ENCODE results near the gene USF1. TPM values are rescaled to one million over a fixed set of nuclear protein-coding genes. Genes with fewer than 3 reads are reported as not detected.

USF1 gene
- total RNA-seq, 1 experiment from 2014 or later, result 59.2 TPM

DNA sequence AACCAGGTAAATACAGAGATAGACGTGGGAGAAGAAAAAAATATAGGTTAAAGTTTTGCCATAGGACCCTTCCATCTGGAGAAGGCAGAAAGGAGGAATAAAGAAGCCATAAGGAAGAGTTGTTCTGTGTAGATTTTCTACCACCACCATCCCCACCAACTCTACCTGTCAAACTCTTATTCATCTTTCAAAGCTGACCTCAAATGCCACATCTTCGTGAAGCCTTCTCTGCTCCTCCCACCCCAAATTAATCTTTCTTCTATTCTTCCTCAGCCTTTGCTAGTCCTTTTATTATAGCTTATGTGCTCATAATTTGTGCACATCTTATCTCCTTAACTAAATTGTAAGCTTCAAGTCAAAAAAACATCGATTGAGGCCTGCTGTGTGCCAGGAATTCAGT lies 44.8 kb upstream of the USF1 start:
- no peak overlapping the region for H2BK15ac ChIP-seq (ENCODE audit: low read depth, low read length)
- no peak overlapping the region for H2BK20ac ChIP-seq (ENCODE audit: low read depth, low read length, poor library complexity, severe bottlenecking)
- no peak overlapping the region for H2BK120ac ChIP-seq (ENCODE audit: low read depth, low read length, poor library complexity, severe bottlenecking)
- peaks cover 17 to 18% of the 10 kb centered on the region in 2 experiments for H3K4me1 Mint-ChIP-seq
- H3K79me1 ChIP-seq (ENCODE audit: insufficient read depth, low read depth, low read length, poor library complexity, severe bottlenecking), result no peaks in the 10 kb centered on the region
- H2BK12ac ChIP-seq (ENCODE audit: insufficient read length, low read depth, low read length), result no peak overlapping the region
- H3K23ac ChIP-seq (ENCODE audit: insufficient read length, low read depth, low read length), result no peak overlapping the region
- H4K5ac ChIP-seq (ENCODE audit: insufficient read length, low read depth, low read length), result no peak overlapping the region
- H3K56ac ChIP-seq (ENCODE audit: insufficient read length, low read depth, low read length), result no peak overlapping the region
- H3K18ac ChIP-seq (ENCODE audit: insufficient read length, low read depth, low read length), result no peak overlapping the region
- no peak overlapping the region for H3K4me3 Mint-ChIP-seq
- H3K27ac Mint-ChIP-seq, result no peak overlapping the region
- H3K4me1 ChIP-seq (ENCODE audit: insufficient read depth, low read length), result no peaks in the 10 kb centered on the region
- H3K9me3 ChIP-seq (ENCODE audit: control insufficient read depth, low read depth, low read length), result no peaks in the 10 kb centered on the region
- TF ChIP-seq, protein P1, sequence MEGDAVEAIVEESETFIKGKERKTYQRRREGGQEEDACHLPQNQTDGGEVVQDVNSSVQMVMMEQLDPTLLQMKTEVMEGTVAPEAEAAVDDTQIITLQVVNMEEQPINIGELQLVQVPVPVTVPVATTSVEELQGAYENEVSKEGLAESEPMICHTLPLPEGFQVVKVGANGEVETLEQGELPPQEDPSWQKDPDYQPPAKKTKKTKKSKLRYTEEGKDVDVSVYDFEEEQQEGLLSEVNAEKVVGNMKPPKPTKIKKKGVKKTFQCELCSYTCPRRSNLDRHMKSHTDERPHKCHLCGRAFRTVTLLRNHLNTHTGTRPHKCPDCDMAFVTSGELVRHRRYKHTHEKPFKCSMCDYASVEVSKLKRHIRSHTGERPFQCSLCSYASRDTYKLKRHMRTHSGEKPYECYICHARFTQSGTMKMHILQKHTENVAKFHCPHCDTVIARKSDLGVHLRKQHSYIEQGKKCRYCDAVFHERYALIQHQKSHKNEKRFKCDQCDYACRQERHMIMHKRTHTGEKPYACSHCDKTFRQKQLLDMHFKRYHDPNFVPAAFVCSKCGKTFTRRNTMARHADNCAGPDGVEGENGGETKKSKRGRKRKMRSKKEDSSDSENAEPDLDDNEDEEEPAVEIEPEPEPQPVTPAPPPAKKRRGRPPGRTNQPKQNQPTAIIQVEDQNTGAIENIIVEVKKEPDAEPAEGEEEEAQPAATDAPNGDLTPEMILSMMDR (conservative IDR thresholded peaks at IDR 0.05), result no peak
- H2AK5ac ChIP-seq (ENCODE audit: insufficient read length, low read length), result no peak overlapping the region
- no peak overlapping the region for H3K27ac ChIP-seq (ENCODE audit: insufficient read length, low read depth, low read length)
- H3K4me2 ChIP-seq (ENCODE audit: insufficient read depth, insufficient read length, low read length), result no peak overlapping the region
- H4K20me1 ChIP-seq (ENCODE audit: control insufficient read depth, insufficient read depth, insufficient read length), result no peaks in the 10 kb centered on the region
- no peak overlapping the region for H3K4ac ChIP-seq (ENCODE audit: low read depth, low read length)
- no CpG with 5 or more reads among the region's 3 CpGs for WGBS (ENCODE audit: extremely low coverage, insufficient read length, low lambda C conversion rate)
- H4K8ac ChIP-seq (replicated peaks; ENCODE audit: insufficient read length, low read depth, low read length), result no peak overlapping the region
- H3K9ac ChIP-seq (ENCODE audit: extremely low read depth, insufficient read length, low read length), result no peak overlapping the region
- H3T11ph ChIP-seq (ENCODE audit: low read length), result no peak overlapping the region
- no peak for DNase-seq
- no peaks in the 10 kb centered on the region for H3K36me3 Mint-ChIP-seq (ENCODE audit: insufficient read depth in 1 of 3, low read depth in 3 of 3)
- H3K27me3 ChIP-seq (ENCODE audit: insufficient read depth, low read length), result no peaks in the 10 kb centered on the region; the same call in 1 of the 2 replicates
- no peak overlapping the region for H3K14ac ChIP-seq (ENCODE audit: insufficient read depth, low read length)
- no peak overlapping the region for H2BK5ac ChIP-seq (ENCODE audit: insufficient read length, low read length)
- H3K23me2 ChIP-seq (ENCODE audit: insufficient read length, low read depth, low read length, poor library complexity, severe bottlenecking), result no peaks in the 10 kb centered on the region
- H2AFZ ChIP-seq (ENCODE audit: low read length), result no peak overlapping the region
- H3K79me2 ChIP-seq (ENCODE audit: insufficient read depth, low read length), result no peaks in the 10 kb centered on the region
- peaks cover 7% of the 10 kb centered on the region for H3K27me3 Mint-ChIP-seq (ENCODE audit: low read depth)
- no peaks in the 10 kb centered on the region for H3K9me3 Mint-ChIP-seq
- no peak overlapping the region for H4K91ac ChIP-seq (ENCODE audit: insufficient read length, low read depth, low read length)
